MV-4-11 (cell line): ENCODE measurements around the gene IFIT2.
"Not testable (repeated sequence)": the region's sequence is repeated elsewhere in the genome, so short reads cannot be mapped to it uniquely, and the experiment has no call there.

Experiments
- DNase-seq: peaks from one replicate; lab custom pipeline; 2025; lab: John Stamatoyannopoulos, UW

The IFIT2 gene, protein sequence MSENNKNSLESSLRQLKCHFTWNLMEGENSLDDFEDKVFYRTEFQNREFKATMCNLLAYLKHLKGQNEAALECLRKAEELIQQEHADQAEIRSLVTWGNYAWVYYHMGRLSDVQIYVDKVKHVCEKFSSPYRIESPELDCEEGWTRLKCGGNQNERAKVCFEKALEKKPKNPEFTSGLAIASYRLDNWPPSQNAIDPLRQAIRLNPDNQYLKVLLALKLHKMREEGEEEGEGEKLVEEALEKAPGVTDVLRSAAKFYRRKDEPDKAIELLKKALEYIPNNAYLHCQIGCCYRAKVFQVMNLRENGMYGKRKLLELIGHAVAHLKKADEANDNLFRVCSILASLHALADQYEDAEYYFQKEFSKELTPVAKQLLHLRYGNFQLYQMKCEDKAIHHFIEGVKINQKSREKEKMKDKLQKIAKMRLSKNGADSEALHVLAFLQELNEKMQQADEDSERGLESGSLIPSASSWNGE

GRCh38 chr10:89301721-89302445 lies at the start of gene IFIT2:
TSS of gene IFIT2 (plus strand) at chr10:89302046. CDS start at chr10:89302124, 78 bp downstream.
- DNase-seq: peak; percentile 83

DNA sequence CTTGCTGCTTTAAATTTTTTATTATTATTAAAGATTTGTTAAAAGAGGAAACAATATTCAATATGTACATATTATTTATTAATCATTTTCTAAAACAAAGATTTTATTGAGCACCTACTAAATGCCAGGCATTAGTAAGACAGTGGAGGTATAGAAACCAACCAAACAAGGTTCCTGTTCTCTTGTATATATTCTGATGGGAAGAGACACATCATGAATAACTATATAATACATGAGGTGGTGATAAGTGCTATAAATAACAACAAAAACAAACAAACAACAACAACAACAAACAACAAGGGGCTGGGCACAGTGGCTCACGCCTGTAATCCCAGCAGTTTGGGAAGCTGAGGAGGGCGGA lies 49.6 kb upstream of the IFIT2 start:
- DNase-seq: no peak

DNA sequence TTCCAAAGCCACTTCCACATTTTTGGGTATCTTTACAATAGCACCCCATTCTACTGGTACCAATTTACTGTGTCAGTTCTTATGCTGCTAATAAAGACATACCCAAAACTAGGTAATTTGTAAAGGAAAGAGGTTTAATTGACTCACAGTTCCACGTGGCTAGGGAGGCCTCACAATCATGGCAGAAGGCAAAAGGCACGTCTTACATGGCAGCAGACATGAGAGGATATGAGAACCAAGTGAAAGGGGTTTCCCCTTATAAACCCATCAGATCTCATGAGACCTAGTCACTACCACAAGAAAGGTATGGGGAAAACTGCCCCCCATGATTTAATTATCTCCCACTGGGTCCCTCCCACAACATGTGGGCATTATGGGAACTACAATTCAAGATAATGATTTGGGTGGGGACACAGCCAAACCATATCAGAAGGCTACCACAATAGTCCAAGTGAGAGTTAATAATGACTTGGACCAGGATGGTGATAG lies 46.7 kb upstream of the IFIT2 start:
- not testable (repeated sequence) for DNase-seq

GRCh38 chr10:89255793-89256192 lies 46.1 kb upstream of the IFIT2 start:
- DNase-seq: peak; percentile 68

DNA sequence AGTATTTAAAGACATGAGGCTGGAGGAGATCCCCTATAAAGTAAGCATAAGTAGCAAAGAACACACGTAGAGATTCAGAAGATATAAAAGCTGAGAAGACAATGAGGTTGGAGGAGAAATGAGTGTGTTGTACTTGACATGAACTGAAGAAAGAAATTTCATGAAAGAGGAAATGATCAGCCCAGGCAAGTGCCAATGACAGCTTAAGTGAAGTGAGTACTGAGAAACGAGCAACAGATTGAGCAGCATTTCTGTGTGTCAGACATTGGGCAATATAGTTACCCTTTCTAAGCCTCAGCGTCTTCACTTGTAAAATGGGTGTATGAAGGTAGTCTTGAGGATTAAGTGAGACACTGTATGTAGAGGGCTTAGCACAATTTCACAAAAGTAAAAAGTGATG lies 45.5 kb upstream of the IFIT2 start:
- DNase-seq: peak; percentile 91

DNA sequence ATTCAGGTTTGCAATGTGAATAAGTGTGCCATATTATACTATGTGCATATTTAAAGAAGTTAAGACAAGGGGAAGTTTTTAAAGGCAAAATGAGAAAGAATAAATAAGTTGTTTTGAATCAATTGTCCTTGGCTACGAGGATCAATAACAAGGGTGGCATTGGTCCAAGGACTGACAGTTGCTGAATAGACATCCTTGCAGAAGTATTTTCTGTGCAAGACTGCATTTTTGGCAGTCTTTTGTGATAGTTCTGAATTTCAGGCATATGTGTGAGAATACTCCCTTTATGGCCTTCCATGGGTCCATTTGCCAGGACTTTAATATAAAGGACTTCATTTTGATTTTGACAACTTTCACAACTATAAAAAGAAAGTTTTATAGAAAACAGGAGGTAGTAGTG lies 44.9 kb upstream of the IFIT2 start:
- DNase-seq: no peak

- no peak for DNase-seq
These were observed 44.3 kb upstream of the IFIT2 start for GRCh38 chr10:89257581-89257980.

- peak; percentile 9 for DNase-seq
These were observed 43.0 kb upstream of the IFIT2 start for GRCh38 chr10:89258881-89259280.

GRCh38 chr10:89262086-89263051 lies 39.5 kb upstream of the IFIT2 start:
- no peak for DNase-seq

GRCh38 chr10:89263091-89263490 lies 38.8 kb upstream of the IFIT2 start:
- DNase-seq: peak; percentile 32

- no peak for DNase-seq
These were observed 38.3 kb upstream of the IFIT2 start for GRCh38 chr10:89263531-89263930.

DNA sequence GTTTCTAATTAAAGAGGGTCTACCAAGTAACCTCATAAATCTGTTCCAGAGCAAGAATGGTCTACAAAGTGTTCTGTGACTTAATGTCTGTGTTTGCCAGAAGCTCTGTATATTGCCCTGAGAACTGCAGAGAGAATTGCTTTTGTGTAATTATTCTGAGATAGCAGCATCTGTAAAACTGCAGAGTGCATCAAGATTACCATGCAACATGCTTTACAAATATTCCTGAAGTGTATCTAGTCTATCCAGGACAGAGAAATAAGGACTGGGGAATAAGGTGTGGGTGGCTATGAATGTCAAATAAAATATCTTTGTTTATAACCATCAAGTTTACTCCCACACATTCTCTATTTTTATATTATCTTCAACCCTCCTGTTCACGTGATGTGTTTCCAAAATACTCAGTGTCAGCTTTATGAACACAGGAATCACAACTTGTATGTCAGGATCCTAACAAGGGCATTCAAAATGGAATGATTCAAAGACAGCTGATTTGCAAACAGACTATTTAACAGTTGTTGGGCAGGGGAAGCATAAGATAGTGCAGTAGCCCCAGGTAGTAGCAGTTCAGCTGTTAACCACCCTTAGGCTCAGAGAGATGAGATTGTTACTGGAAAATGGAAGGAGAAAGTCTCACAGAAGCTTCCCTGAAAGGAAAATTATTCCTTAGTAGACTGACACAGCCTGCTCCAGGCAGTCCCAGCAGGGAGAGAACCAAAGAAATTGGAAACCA lies 35.0 kb upstream of the IFIT2 start:
- no peak for DNase-seq

- peak; percentile 20 for DNase-seq
These were observed 32.3 kb upstream of the IFIT2 start for GRCh38 chr10:89269433-89270152.

GRCh38 chr10:89270153-89270483 lies 31.7 kb upstream of the IFIT2 start:
- no peak for DNase-seq

DNA sequence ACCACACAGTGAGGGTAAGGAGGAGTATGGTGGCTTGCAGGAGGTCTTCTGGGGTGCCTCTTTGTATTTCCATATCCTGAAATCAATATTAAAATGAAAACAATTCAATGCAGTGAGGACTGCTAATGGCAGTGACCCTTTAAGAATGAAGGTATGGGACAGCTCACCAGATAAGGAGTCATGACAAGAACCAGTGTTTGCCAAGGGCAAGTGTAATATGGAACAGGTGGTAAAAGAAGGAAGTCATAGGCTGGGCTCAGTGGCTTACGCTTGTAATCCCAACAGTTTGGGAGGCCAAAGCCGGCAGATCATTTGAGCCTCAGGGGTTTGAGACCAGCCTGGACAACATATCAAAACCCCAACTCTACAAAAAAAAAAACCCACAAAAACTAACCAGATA lies 30.3 kb upstream of the IFIT2 start:
- DNase-seq: no peak

GRCh38 chr10:89273680-89274079 lies 28.2 kb upstream of the IFIT2 start:
- no peak for DNase-seq

DNA sequence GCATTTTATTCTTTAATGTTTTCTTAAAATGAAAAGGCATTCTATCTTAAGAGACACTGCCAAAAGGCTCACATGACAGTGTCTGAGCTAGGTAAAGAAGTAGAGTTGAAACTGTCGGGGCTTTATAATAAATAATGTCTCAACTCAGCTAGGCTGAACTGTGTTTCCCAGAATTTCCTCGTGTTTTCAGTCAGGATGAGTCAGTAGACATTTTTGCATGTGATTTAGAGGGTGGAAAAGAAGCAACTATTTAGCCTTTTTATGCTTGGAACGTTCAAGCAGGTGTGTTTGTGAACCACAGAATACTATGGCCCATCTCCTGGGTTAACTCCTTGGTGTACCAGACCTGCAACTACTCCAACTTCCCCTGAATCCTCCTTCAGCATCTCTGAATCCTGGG lies 26.9 kb upstream of the IFIT2 start:
- no peak for DNase-seq

GRCh38 chr10:89275383-89275782 lies 26.5 kb upstream of the IFIT2 start:
- no peak for DNase-seq

DNA sequence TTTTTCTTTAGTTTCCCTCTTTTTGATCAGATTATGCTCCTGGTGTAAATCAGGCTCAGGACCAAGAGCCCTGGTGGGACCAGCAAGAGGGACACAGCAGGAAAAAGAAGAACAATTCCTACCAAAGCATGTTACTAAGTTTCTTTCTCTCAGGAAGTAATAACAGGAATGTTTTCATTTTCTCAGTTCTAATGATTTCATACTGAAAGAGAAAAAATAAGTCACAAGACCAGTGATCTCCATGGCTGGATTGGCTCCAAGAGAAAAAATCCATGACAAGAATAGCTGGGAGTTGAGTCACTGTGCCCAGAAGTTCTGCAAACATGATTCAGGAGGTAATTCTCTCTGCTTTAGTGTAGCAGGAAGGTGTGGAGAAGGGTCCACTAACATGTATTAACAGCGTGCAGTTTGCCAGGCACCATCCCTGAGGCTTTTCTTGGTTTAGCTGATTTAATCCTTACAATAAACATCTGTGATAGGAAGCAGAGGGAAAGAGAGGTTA lies 23.8 kb upstream of the IFIT2 start:
- DNase-seq: no peak

DNA sequence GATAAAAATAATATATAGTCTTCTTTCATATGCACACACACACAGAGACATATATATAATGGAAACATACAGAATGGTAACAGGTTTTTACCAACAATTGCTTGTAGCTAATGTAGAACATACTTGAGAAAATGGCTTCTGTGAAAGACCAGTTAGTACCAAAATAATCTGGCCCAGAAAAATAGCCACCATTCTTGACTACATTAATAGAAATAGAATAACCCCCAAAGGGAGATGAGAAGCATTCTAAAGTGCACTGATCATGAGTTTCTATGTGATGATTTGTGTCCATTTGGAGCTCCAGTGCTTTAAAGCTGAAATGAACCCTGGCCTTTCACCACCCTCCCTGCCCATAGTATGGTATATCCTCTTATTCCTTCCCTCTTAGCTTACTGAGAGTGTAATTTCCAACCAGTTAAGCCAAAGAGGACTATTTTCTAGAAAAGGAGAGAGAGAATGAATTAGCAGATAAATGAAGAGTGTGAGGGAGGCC lies 22.9 kb upstream of the IFIT2 start:
- no peak for DNase-seq
